Stimulated activated naive B cell treated with anti-CD40 and anti-IgM and Interleukin-4, amounts not matched to agents 10 μg/mL and 1 μg/mL and 100 μg/mL, for 72 hours (primary cell): ENCODE results near the gene GYPE.
"Not testable (repeated sequence)": the region's sequence is repeated elsewhere in the genome, so short reads cannot be mapped to it uniquely, and the experiment has no call there.

Experiments used
- ATAC-seq, 2 donors: fragments of 150-1000 bp; cut with Tn5 transposase; replicated peaks; 2 replicates each; pipeline ENCODE4 v1.10.0; 2021; ENCODE audit warnings: moderate library complexity in 1 of 2
- DNase-seq: peaks from one replicate; pipeline ENCODE4 v3.0.0; 2021
- H3K27ac Mint-ChIP-seq: one replicate; pipeline ENCODE4 v1.8.0; 2022; ENCODE audit warnings: mild to moderate bottlenecking, mixed read lengths
- H3K27me3 Mint-ChIP-seq, 2 donors: one replicate each; pipeline ENCODE4 v1.8.0; 2022; ENCODE audit warnings: mixed read lengths in 2 of 2
- H3K36me3 Mint-ChIP-seq, 2 donors: one replicate each; pipeline ENCODE4 v1.8.0; 2022; ENCODE audit warnings: mixed read lengths in 2 of 2, mild to moderate bottlenecking in 1 of 2
- H3K4me1 Mint-ChIP-seq, 2 donors: one replicate each; pipeline ENCODE4 v1.8.0; 2022; ENCODE audit warnings: mixed read lengths in 2 of 2, mild to moderate bottlenecking in 1 of 2
- H3K4me3 Mint-ChIP-seq, 2 donors: one replicate each; pipeline ENCODE4 v1.8.0; 2022; ENCODE audit warnings: mild to moderate bottlenecking in 2 of 2, mixed read lengths in 2 of 2, moderate library complexity in 1 of 2
- H3K9me3 Mint-ChIP-seq, 2 donors: one replicate each; pipeline ENCODE4 v1.8.0; 2022; ENCODE audit warnings: mixed read lengths in 2 of 2, mild to moderate bottlenecking in 1 of 2

GYPE gene

DNA sequence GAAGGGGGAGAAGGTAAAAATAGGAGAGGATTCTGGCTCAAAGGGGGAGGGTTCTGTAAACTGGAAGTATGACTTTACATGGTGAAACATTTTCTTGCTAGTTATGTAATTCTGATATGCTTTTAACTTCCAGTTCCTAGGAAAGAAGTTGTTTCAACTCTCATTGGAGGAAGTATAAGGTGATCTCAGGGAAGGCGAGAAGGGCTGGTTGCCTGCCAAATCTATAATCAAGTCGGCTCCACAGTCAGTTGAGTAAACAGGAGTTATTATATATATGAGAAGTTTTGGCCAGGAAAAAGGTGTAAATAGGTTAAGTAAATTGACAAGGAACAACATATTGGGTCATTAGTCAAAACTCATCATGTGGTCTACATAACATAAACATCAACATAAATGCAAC is 56.1 kb downstream of the GYPE start:
- H3K4me1 Mint-ChIP-seq, H3K36me3 Mint-ChIP-seq, H3K4me3 Mint-ChIP-seq, H3K9me3 Mint-ChIP-seq, H3K27me3 Mint-ChIP-seq, H3K27ac Mint-ChIP-seq, ATAC-seq, DNase-seq: not testable (repeated sequence)

DNA sequence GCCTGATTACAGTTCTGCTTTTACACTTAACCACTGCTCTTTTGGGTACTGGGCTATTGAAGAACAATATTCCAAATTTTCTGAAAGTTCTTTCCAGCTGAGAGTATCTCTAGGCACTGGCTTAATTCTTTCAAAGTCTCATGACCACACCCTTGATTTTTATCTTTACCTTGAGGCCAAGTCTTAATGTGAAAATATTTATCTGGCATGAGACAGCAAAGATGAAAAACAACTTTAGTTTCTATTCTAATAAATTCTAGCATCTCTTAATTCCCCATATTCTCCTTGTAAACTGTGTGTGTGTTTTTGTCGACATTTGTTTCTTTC is 61.9 kb downstream of the GYPE start:
- H3K9me3 Mint-ChIP-seq, H3K4me1 Mint-ChIP-seq, ATAC-seq, H3K36me3 Mint-ChIP-seq, H3K27me3 Mint-ChIP-seq, H3K27ac Mint-ChIP-seq, DNase-seq, H3K4me3 Mint-ChIP-seq: not testable (repeated sequence)

DNA sequence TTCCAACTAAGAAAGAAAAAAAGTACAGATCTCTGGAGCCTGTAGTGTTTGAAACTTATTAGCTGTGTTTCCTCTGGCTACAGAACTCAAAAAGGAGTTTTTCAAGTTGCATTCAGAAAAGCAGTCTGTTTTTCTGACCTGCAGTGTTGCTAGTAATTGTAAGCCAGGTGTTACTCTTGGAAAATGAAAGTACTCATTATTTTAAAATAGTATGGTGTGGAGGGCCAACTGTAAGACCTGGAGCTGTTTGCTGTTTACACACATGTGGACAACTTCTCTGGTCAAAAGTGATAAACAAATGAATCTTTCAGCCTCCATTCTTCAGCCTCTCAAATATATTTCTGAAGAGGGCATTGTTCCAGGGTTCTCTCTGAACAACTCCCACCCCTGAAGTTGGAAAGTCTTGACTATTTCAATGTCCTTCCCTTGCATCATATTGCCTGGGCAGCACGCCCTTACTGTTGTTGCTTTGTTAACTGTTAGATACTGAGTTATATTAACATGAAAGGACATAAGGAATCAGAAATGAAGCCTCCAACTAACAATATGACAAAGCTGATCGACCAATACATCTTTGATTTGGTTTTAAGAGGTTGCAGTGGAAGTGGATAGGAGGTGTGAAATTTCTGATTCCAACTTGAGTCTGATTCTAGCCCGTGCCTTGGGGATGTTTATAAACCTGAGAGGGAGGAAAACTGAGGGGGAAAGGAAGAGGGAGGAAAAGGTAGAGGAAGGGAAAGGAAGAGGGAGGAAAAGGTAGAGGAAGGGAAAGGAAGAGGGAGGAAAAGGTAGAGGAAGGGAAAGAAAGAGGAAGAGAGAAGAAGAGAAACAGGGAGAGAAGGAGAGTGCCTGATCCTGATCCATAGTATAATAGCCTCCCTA is 62.5 kb downstream of the GYPE start:
- not testable (repeated sequence) for H3K27ac Mint-ChIP-seq

DNA sequence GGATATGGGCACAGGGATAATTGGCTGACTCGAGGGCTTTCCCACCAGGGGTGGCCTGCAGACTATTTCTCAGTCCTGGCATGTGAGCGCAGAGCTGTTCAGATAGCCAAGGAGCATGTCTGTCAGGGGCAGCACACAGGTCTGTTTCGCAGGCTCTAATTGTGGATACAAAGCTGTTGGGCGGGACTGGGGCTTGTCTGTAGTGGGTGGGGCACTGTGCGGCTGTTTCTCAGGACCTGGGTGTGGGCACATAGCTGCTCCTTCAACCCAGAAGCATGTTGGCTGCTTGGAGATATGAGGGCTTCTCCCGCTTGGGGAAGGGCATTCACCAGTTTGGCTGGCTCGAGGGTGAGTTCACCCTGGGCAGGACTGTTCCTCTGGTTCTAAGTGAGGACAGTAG is 65.9 kb downstream of the GYPE start:
- not testable (repeated sequence) for H3K9me3 Mint-ChIP-seq, H3K4me1 Mint-ChIP-seq, DNase-seq, H3K27me3 Mint-ChIP-seq, ATAC-seq, H3K27ac Mint-ChIP-seq, H3K36me3 Mint-ChIP-seq, H3K4me3 Mint-ChIP-seq

More for the DNA sequence above, 62.5 kb downstream of the GYPE start:
- H3K27me3 Mint-ChIP-seq, DNase-seq, H3K36me3 Mint-ChIP-seq, ATAC-seq, H3K9me3 Mint-ChIP-seq, H3K4me3 Mint-ChIP-seq, H3K4me1 Mint-ChIP-seq: not testable (repeated sequence)

DNA sequence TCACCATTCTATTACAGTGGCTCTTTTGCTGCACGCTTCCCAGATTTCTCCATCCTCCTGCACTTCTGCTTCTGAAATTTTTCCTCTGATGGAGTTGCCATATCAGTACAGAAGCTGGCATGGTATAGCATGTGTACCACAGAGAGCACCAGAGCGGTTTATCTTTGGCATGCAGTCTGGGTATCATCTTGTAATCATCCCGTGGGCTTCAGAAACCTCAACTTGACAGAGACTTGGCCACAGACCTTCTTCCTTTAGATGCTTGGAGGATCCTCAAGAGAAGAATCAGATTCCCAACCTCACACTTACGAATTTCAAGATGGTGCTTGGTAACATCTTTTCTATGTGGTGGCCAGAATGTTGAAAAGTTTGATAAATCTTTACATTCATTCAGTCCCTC is 71.2 kb downstream of the GYPE start:
- not testable (repeated sequence) for H3K36me3 Mint-ChIP-seq, H3K27me3 Mint-ChIP-seq, DNase-seq, H3K4me3 Mint-ChIP-seq, ATAC-seq, H3K4me1 Mint-ChIP-seq, H3K27ac Mint-ChIP-seq
- peaks cover 7 to 14% of the 10 kb centered on the region in 2 donors for H3K9me3 Mint-ChIP-seq

DNA sequence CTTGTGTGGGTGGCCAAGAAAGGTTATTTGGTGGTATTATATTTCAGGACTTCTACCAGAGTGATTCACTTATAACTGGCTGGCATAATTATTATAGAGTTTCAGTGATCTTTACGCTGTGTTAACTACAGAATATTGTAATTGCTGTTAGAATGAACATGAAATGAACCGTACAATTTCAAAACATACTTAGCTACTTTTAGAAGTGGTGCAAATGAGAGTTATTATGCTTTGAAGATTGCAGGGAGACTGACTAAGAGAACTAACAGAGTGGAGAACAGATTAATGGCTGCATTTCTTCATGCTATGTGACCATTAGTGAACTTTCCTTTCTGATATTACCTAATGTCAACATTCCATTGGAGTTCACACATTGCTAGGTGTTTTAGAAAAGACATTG is 71.7 kb downstream of the GYPE start:
- H3K4me3 Mint-ChIP-seq, H3K27me3 Mint-ChIP-seq, H3K4me1 Mint-ChIP-seq, H3K36me3 Mint-ChIP-seq, ATAC-seq, DNase-seq, H3K27ac Mint-ChIP-seq: not testable (repeated sequence)
- peaks cover 7 to 14% of the 10 kb centered on the region in 2 donors for H3K9me3 Mint-ChIP-seq

DNA sequence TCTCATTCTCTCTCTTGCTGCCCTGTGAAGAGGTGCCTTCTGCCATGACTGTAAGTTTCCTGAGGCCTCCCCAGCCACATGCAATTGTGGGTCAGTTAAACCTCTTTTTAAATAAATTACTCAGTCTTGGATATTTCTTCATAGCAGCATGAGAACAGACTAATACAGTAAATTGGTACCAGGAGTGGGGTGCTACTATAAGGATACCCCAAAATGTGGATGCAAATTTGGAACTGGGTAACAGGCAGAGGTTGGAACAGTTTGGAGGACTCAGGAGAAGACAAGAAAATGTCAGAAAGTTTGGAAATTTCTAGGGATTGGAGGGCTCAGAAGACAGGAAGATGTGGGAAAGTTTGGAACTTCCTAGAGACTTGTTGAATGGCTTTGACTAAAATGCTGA is 74.8 kb downstream of the GYPE start:
- H3K4me3 Mint-ChIP-seq, H3K27ac Mint-ChIP-seq, H3K36me3 Mint-ChIP-seq, H3K4me1 Mint-ChIP-seq, ATAC-seq, DNase-seq, H3K27me3 Mint-ChIP-seq: not testable (repeated sequence)
- H3K9me3 Mint-ChIP-seq: peaks cover 6 to 10% of the 10 kb centered on the region in 2 donors

DNA sequence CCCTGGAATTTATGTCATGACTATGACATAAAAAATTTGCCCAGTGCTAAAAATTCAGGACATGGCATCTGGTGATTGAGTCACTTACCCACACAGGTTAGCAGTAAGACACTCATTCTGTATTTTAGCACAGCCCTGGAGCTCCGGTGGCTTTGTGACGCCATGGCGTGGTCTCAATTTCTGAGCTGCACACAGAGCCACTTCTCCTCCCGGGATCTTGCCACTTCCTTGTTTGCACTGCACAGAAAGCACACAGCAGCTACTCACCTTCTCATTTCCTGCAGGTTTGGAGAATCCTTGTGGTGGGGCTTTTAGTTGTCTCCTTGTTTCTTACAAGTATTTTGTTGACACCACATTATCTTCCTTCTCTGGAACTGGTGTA is 76.1 kb downstream of the GYPE start:
- H3K9me3 Mint-ChIP-seq: peaks cover 6 to 10% of the 10 kb centered on the region in 2 donors
- not testable (repeated sequence) for H3K36me3 Mint-ChIP-seq, H3K4me3 Mint-ChIP-seq, H3K27me3 Mint-ChIP-seq, DNase-seq, H3K27ac Mint-ChIP-seq, H3K4me1 Mint-ChIP-seq, ATAC-seq
